GM19468 (cell line): ENCODE results near the gene KRTAP9-7.
A peak's percentile ranks its signal among the peaks of the same experiment; 100 is the strongest.
"Not testable (repeated sequence)": the region's sequence is repeated elsewhere in the genome, so short reads cannot be mapped to it uniquely, and the experiment has no call there.

Experiments
- ATAC-seq: cut with Tn5 transposase; IDR thresholded peaks from one replicate; pipeline ENCODE4 v1.9.1; 2021; ENCODE audit warnings: mild to moderate bottlenecking, moderate library complexity, moderate number of reproducible peaks; ENCODE audit not compliant: unreplicated experiment; ENCODE audit errors: extremely low read depth

KRTAP9-7 gene

GRCh38 chr17:41267711-41268110 is 7.8 kb upstream of the KRTAP9-7 start:
- ATAC-seq: no peak

GRCh38 chr17:41271323-41271722 is 4.2 kb upstream of the KRTAP9-7 start:
- ATAC-seq: not testable (repeated sequence)

GRCh38 chr17:41271858-41272257 is 3.6 kb upstream of the KRTAP9-7 start:
- ATAC-seq: no peak

GRCh38 chr17:41278176-41278955 is 2.9 kb downstream of the KRTAP9-7 start:
- ATAC-seq: no peak

GRCh38 chr17:41284043-41284442 is 8.5 kb downstream of the KRTAP9-7 start:
- ATAC-seq: no peak

GRCh38 chr17:41284546-41284945 is 9.0 kb downstream of the KRTAP9-7 start:
- ATAC-seq: no peak

- no peak for ATAC-seq
These were observed 11.6 kb downstream of the KRTAP9-7 start for GRCh38 chr17:41287050-41287449.

- ATAC-seq: no peak
These were observed 18.5 kb downstream of the KRTAP9-7 start for GRCh38 chr17:41294016-41294415.

GRCh38 chr17:41296846-41297245 is 21.3 kb downstream of the KRTAP9-7 start:
- no peak for ATAC-seq

- ATAC-seq: no peak
These were observed 23.1 kb downstream of the KRTAP9-7 start for GRCh38 chr17:41298458-41299135.

GRCh38 chr17:41301204-41301790 is 25.8 kb downstream of the KRTAP9-7 start:
- ATAC-seq: no peak

- ATAC-seq: no peak
These were observed 26.7 kb downstream of the KRTAP9-7 start, which contains the start of gene KRTAP29-1 for GRCh38 chr17:41301916-41302901. Gene KRTAP29-1, minus strand, starts transcription at chr17:41302851. Its CDS starts 0 bp downstream, at chr17:41302851.

- ATAC-seq: no peak
These were observed 27.5 kb downstream of the KRTAP9-7 start for GRCh38 chr17:41302981-41303380.

GRCh38 chr17:41304091-41304490 is 28.6 kb downstream of the KRTAP9-7 start:
- no peak for ATAC-seq

GRCh38 chr17:41307647-41308046 is 32.1 kb downstream of the KRTAP9-7 start:
- no peak for ATAC-seq

- ATAC-seq: peak; percentile 42
These were observed 32.9 kb downstream of the KRTAP9-7 start for GRCh38 chr17:41308251-41308917.

- ATAC-seq: no peak
These were observed 33.4 kb downstream of the KRTAP9-7 start, which contains the start of gene KRTAP16-1 for GRCh38 chr17:41308918-41309359. Gene KRTAP16-1, minus strand, starts transcription at chr17:41309309. Its CDS starts 56 bp downstream, at chr17:41309253.

- no peak for ATAC-seq
These were observed 35.6 kb downstream of the KRTAP9-7 start for GRCh38 chr17:41311111-41311510.

- ATAC-seq: no peak
These were observed 39.8 kb downstream of the KRTAP9-7 start, which contains the start of gene KRTAP17-1 for GRCh38 chr17:41315204-41315794. Gene KRTAP17-1, minus strand, starts transcription at chr17:41315710. Its CDS starts 60 bp downstream, at chr17:41315650.
